Measurements from ENCODE around the gene SMC1B. TPM values are rescaled to one million over a fixed set of nuclear protein-coding genes. Genes with fewer than 3 reads are reported as not detected.
"Not testable (repeated sequence)": the region's sequence is repeated elsewhere in the genome, so short reads cannot be mapped to it uniquely, and the experiment has no call there.

SMC1B gene
- total RNA-seq, 1 experiment from 2014 or later = 0.10 TPM

DNA sequence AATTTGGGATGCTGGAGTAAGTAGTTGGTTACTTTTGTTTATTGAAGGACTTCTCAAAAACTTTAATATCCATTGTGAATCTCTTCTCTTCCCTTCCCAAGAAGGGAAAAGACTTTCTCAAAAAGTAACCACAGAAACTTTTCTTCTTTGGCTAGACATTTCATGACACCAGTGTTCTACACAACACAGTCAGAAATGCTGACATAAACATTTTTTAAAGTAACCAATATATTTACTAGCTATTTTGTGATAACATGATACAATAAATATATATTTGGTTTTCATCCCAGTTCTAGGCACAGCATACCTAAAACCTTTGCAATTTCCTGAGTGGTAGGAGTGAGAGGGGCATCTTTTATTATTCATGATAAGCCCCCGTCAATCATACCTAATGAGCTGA is 55.9 kb downstream of the SMC1B start:
- no TSS peak for BruUV-seq (replicated peaks)
- H3K9me3 ChIP-seq (ENCODE audit: control insufficient read depth, insufficient read depth, low read depth, low read length) = no peaks in the 10 kb centered on the region
- no peaks in the 10 kb centered on the region for H3K36me3 ChIP-seq (ENCODE audit: control insufficient read depth, insufficient read depth, low read length)
- H3K27me3 ChIP-seq (ENCODE audit: control insufficient read depth, insufficient read depth, low read length) = 0 out of 2 replicates have a peak, but pooled peaks cover 4% of the 10 kb centered on the region
- H3K4me1 ChIP-seq (ENCODE audit: control insufficient read depth, insufficient read depth, low read length) = no peaks in the 10 kb centered on the region
- ChIA-PET POLR2A (interaction anchor here (0.6 kb wide), 1 partner anchor 13 kb away, joined by 3 read pairs; no protein-coding TSS in a partner anchor), CTCF (no interaction called here)
- DNase-seq (ENCODE audit: low read depth, low spot score) (no peak), ATAC-seq (no peak)
- intact Hi-C loops (cut with micrococcal nuclease; ENCODE audit: unreplicated experiment) = no loop called here
- in situ Hi-C loops (cut with HindIII; ENCODE audit: low pct_unique_long_range_greater_than_20kb, low sequenced_read_pairs) = no loop called here
- no peak overlapping the region for H3K4me3 ChIP-seq (ENCODE audit: low read depth in 2 of 2, low read length in 2 of 2)
- no peak overlapping the region for H3K27ac ChIP-seq (ENCODE audit: low read length)
- TF ChIP-seq, protein P1, sequence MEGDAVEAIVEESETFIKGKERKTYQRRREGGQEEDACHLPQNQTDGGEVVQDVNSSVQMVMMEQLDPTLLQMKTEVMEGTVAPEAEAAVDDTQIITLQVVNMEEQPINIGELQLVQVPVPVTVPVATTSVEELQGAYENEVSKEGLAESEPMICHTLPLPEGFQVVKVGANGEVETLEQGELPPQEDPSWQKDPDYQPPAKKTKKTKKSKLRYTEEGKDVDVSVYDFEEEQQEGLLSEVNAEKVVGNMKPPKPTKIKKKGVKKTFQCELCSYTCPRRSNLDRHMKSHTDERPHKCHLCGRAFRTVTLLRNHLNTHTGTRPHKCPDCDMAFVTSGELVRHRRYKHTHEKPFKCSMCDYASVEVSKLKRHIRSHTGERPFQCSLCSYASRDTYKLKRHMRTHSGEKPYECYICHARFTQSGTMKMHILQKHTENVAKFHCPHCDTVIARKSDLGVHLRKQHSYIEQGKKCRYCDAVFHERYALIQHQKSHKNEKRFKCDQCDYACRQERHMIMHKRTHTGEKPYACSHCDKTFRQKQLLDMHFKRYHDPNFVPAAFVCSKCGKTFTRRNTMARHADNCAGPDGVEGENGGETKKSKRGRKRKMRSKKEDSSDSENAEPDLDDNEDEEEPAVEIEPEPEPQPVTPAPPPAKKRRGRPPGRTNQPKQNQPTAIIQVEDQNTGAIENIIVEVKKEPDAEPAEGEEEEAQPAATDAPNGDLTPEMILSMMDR (IDR thresholded peaks at IDR 0.05) = no peak
- TF ChIP-seq, protein P2, sequence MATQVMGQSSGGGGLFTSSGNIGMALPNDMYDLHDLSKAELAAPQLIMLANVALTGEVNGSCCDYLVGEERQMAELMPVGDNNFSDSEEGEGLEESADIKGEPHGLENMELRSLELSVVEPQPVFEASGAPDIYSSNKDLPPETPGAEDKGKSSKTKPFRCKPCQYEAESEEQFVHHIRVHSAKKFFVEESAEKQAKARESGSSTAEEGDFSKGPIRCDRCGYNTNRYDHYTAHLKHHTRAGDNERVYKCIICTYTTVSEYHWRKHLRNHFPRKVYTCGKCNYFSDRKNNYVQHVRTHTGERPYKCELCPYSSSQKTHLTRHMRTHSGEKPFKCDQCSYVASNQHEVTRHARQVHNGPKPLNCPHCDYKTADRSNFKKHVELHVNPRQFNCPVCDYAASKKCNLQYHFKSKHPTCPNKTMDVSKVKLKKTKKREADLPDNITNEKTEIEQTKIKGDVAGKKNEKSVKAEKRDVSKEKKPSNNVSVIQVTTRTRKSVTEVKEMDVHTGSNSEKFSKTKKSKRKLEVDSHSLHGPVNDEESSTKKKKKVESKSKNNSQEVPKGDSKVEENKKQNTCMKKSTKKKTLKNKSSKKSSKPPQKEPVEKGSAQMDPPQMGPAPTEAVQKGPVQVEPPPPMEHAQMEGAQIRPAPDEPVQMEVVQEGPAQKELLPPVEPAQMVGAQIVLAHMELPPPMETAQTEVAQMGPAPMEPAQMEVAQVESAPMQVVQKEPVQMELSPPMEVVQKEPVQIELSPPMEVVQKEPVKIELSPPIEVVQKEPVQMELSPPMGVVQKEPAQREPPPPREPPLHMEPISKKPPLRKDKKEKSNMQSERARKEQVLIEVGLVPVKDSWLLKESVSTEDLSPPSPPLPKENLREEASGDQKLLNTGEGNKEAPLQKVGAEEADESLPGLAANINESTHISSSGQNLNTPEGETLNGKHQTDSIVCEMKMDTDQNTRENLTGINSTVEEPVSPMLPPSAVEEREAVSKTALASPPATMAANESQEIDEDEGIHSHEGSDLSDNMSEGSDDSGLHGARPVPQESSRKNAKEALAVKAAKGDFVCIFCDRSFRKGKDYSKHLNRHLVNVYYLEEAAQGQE (IDR thresholded peaks at IDR 0.05; ENCODE audit: insufficient read depth in 1 of 2, low read depth in 2 of 2, low read length in 1 of 2) = no peak
- TF ChIP-seq POLR2AphosphoS5 (IDR thresholded peaks at IDR 0.05; ENCODE audit: low read depth, low read length) (no peak), TCF7L2 (IDR thresholded peaks at IDR 0.05; ENCODE audit: low read depth, low read length) (no peak), SIN3A (IDR thresholded peaks at IDR 0.05; ENCODE audit: borderline replicate concordance, insufficient read depth, low read depth, low read length) (no peak)

DNA sequence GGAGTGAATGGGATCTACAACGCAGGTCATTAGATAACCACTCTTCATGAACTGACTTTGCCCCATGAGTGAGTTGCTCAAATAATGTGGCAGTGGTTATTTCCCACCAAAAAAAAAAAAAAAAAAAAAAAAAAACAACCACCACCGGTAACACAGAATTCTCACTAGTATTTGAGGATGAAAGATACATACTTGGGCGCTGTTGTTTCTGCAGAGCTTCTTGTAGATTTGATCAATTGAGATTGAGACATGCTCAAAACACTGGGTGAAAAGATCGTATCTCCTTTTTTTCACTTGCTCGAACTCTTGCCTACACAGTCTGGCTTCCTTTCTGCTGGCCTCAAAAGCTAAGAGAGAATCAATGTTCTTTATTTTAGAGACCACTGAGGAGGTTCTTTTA is 59.6 kb downstream of the SMC1B start:
- H3K4me3 ChIP-seq (ENCODE audit: low read depth in 2 of 2, low read length in 2 of 2) = no peak overlapping the region
- in situ Hi-C loops (cut with HindIII; ENCODE audit: low pct_unique_long_range_greater_than_20kb, low sequenced_read_pairs) = no loop called here
- H3K9me3 ChIP-seq (ENCODE audit: control insufficient read depth, insufficient read depth, low read depth, low read length) = no peaks in the 10 kb centered on the region
- no peaks in the 10 kb centered on the region for H3K4me1 ChIP-seq (ENCODE audit: control insufficient read depth, insufficient read depth, low read length)
- H3K27ac ChIP-seq (ENCODE audit: low read length) = no peak overlapping the region
- DNase-seq (ENCODE audit: low read depth, low spot score) (no peak), ATAC-seq (no peak)
- H3K27me3 ChIP-seq (ENCODE audit: control insufficient read depth, insufficient read depth, low read length) = no peaks in the 10 kb centered on the region
- TF ChIP-seq, protein P1 (IDR thresholded peaks at IDR 0.05) = no peak
- TF ChIP-seq, protein P2 (IDR thresholded peaks at IDR 0.05; ENCODE audit: insufficient read depth in 1 of 2, low read depth in 2 of 2, low read length in 1 of 2) = no peak
- TF ChIP-seq POLR2AphosphoS5 (IDR thresholded peaks at IDR 0.05; ENCODE audit: low read depth, low read length) (no peak), SIN3A (IDR thresholded peaks at IDR 0.05; ENCODE audit: borderline replicate concordance, insufficient read depth, low read depth, low read length) (no peak), TCF7L2 (IDR thresholded peaks at IDR 0.05; ENCODE audit: low read depth, low read length) (no peak)
- BruUV-seq (replicated peaks) = no TSS peak
- H3K36me3 ChIP-seq (ENCODE audit: control insufficient read depth, insufficient read depth, low read length) = no peaks in the 10 kb centered on the region
- ChIA-PET POLR2A (interaction anchor here (0.7 kb wide), 1 partner anchor 80 kb away, joined by 11 read pairs; no protein-coding TSS in a partner anchor), CTCF (no interaction called here)
- intact Hi-C loops (cut with micrococcal nuclease; ENCODE audit: unreplicated experiment) = no loop called here

DNA sequence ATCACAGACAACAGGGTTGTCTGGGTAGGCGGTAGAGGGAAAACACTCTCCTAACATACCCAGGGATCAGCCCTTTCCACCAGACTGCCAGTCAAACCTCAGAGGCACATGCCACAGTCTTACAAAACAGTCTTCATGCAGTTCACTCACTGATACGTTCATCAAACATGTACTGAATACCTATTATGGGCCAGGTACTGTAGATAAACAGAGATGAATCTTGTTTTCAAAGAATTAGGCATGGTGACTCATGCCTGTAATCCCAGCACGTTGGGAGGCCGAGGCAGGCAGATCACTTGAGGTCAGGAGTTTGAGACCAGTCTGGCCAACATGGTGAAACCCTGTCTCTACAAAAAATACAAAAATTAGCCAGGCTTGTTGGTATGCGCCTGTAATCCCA is 60.6 kb downstream of the SMC1B start:
- ATAC-seq, CTCF ChIA-PET, POLR2A ChIA-PET: not testable (repeated sequence)

More for the DNA sequence above, 60.6 kb downstream of the SMC1B start:
- H3K4me3 ChIP-seq (ENCODE audit: low read depth in 2 of 2, low read length in 2 of 2); H3K27me3 ChIP-seq (ENCODE audit: control insufficient read depth, insufficient read depth, low read length); BruUV-seq (replicated peaks); H3K36me3 ChIP-seq (ENCODE audit: control insufficient read depth, insufficient read depth, low read length); H3K9me3 ChIP-seq (ENCODE audit: control insufficient read depth, insufficient read depth, low read depth, low read length); H3K4me1 ChIP-seq (ENCODE audit: control insufficient read depth, insufficient read depth, low read length); H3K27ac ChIP-seq (ENCODE audit: low read length); DNase-seq (ENCODE audit: low read depth, low spot score); intact Hi-C loops (cut with micrococcal nuclease; ENCODE audit: unreplicated experiment); in situ Hi-C loops (cut with HindIII; ENCODE audit: low pct_unique_long_range_greater_than_20kb, low sequenced_read_pairs): not testable (repeated sequence)
